ENCODE results near the gene CEP290.
"Not testable (repeated sequence)": the region's sequence is repeated elsewhere in the genome, so short reads cannot be mapped to it uniquely, and the experiment has no call there.

CEP290 gene

GRCh38 chr12:88144546-88145468, 2.9 kb upstream of the CEP290 start:
- no peak for DNase-seq (ENCODE audit: low read depth)
- no peak overlapping the region for H3K4me3 ChIP-seq (ENCODE audit: low read depth, low read length)

DNA sequence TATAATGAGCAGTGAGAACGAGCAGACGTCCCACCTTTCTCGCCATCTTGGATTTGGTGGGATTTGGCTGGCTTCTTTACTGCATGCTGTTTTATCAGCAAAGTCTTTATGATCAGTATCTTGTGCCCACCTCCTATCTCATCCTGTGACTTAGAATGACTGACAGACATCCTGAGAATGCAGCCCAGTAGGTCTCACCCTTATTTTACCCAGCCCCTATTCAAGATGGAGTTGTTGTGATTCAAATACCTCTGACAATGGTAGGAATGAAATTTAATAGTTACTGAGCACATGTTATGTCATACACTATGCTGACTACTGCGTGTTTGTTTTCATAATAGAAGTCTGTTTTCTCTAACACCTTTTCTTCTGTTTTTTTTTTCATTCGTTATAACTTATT, 2.1 kb upstream of the CEP290 start:
- no peak for DNase-seq (ENCODE audit: low read depth)
- no peak overlapping the region for H3K4me3 ChIP-seq (ENCODE audit: low read depth, low read length)

DNA sequence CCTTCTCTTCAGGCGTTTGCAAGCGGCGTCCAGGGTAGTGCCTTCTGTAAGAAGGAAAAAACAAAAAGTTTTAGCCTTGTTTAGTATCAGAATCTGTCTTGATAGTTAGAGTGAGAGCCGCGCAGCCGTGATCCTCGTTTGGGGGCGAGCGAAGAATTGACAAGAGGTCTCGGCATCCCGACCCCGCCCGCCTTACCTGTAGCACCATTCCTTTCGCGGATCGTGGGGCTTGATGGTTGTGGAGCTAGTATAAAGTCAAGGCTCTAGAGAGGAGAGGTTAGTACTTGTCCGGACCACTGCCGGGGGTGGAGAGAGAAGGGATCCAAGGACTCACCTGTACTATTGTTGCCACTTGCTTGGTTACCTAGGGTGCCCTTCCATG, 713 bp upstream of the CEP290 start:
- DNase-seq (ENCODE audit: low read depth), result no peak
- peak overlapping the region; percentile 94 for H3K4me3 ChIP-seq (ENCODE audit: low read depth, low read length)

- H3K4me3 ChIP-seq (ENCODE audit: low read depth, low read length), result peak overlapping the region; percentile 94
- DNase-seq (ENCODE audit: low read depth), result no peak
These were observed 489 bp downstream of the CEP290 start for GRCh38 chr12:88141425-88141773.

- not testable (repeated sequence) for H3K4me3 ChIP-seq (ENCODE audit: low read depth, low read length); DNase-seq (ENCODE audit: low read depth)
These were observed 2.2 kb downstream of the CEP290 start for GRCh38 chr12:88139711-88140110.

DNA sequence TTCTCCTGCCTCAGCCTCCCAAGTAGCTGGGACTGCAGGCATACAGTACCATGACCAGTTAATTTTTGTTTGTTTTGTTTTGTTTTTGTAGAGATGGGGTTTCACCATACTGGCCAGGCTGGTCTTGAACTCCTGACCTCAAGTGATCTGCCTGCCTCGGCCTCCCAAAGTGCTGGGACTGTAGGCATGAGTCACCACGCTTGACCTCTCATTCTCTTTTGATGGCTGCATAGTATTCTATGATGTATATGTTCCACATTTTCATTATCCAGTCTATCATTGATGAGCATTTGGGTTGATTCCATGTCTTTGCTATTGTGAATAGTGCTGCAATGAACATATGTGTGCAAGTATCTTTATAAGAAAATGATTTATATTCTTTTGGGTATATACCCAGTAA, 8.7 kb downstream of the CEP290 start:
- DNase-seq (ENCODE audit: low read depth); H3K4me3 ChIP-seq (ENCODE audit: low read depth, low read length): not testable (repeated sequence)

- no peak for DNase-seq (ENCODE audit: low read depth)
- no peak overlapping the region for H3K4me3 ChIP-seq (ENCODE audit: low read depth, low read length)
These were observed 9.5 kb downstream of the CEP290 start for GRCh38 chr12:88132392-88132791.

DNA sequence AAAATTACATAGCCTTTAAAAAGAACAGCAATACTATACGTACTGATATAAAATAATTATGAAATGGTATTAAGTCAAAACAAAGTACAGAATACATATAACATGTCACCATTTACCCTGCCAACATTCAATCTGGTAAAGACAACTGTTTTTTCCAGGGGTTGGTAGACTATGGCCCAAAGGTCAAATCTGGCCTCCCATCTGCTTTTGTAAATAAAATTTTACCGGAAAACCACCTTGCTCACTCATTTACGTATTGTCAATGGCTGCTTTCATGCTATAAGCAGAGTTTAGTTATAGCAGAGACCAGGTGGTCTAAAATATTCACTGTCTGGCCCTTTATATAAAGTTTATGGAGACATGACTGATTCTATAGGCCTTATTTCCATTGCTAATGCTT, 14.0 kb downstream of the CEP290 start:
- DNase-seq (ENCODE audit: low read depth), result no peak
- H3K4me3 ChIP-seq (ENCODE audit: low read depth, low read length), result no peak overlapping the region

DNA sequence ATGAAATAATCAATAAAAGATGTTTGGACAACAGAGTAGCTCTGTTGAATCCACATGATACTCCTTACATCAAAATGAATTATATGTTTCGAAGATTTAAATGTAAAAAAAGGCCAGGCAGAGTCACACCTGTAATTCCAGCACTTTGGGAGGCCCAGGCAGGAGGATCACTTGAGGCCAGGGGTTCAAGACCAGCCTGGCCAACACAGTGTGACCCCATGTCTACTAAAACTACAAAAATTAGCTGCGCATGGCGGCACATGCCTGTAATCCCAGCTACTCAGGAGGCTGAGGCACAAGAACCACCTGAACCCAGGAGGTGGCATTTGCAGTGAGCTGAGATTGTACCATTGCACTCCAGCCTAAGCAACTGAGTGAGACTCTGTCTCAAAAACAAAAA, 14.8 kb downstream of the CEP290 start:
- no peak overlapping the region for H3K4me3 ChIP-seq (ENCODE audit: low read depth, low read length)
- no peak for DNase-seq (ENCODE audit: low read depth)

- DNase-seq (ENCODE audit: low read depth), result no peak
- no peak overlapping the region for H3K4me3 ChIP-seq (ENCODE audit: low read depth, low read length)
These were observed 19.2 kb downstream of the CEP290 start for GRCh38 chr12:88122666-88123065.

DNA sequence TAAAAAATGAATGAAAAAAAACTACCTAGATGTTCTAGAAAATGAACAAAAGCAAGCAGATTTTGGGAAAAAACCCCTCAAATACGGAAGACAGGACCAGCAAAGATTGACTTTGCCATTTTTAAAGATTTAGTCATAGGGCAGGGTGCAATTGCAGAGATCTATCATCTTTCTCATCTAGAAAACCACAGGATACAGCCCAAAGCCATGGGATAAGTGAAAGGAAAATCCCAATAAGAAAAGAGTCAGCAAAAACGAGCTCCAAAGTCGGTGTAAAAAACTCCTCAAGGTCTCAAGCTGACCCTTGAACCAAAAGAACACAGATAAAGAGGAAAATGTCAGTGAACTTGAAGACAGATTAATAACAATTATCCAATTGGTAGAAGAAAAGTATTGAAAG, 28.0 kb downstream of the CEP290 start:
- H3K4me3 ChIP-seq (ENCODE audit: low read depth, low read length), result no peak overlapping the region
- no peak for DNase-seq (ENCODE audit: low read depth)

GRCh38 chr12:88111074-88111652, 30.7 kb downstream of the CEP290 start:
- DNase-seq (ENCODE audit: low read depth), result no peak
- no peak overlapping the region for H3K4me3 ChIP-seq (ENCODE audit: low read depth, low read length)

- no peak for DNase-seq (ENCODE audit: low read depth)
- H3K4me3 ChIP-seq (ENCODE audit: low read depth, low read length), result no peak overlapping the region
These were observed 33.9 kb downstream of the CEP290 start for GRCh38 chr12:88108021-88108420.

GRCh38 chr12:88093573-88093972, 48.3 kb downstream of the CEP290 start:
- DNase-seq (ENCODE audit: low read depth), result no peak
- no peak overlapping the region for H3K4me3 ChIP-seq (ENCODE audit: low read depth, low read length)

DNA sequence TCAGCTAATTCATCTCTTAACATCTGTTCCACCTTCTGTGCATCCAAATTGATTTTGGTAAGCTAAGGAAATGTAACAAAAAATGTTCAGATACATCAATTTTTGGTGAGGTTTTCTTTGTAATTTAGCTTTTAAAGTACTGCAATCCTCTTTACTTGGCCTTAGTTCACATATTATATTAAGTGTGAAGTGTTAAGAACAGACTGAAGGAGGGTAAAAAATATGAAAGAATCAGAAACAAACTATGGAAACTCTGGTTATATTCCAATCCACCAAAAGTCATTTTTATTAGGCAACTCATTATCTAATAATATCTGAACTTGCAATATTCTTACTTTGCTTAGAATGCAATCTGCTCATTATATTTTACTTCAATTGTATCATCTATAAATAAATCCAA, 49.1 kb downstream of the CEP290 start:
- no peak overlapping the region for H3K4me3 ChIP-seq (ENCODE audit: low read depth, low read length)
- DNase-seq (ENCODE audit: low read depth), result no peak

DNA sequence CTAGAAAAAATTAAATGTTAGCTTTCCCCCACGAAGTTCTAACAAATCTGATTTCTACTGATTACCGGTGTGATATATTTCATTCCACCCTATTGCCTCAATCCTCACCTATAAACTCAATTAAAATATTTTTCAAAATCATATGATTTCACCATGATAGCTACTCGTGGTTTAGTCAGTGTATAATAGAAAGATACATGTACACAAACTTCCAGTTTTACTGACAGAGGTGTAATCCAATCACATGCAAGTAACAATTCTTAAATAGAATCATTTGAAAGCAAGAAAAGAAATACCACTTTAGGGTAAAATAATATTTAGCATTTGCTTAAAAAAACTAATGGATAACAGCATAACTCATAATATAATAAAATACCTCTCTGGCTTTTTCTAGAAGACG, 57.7 kb downstream of the CEP290 start:
- no peak for DNase-seq (ENCODE audit: low read depth)
- no peak overlapping the region for H3K4me3 ChIP-seq (ENCODE audit: low read depth, low read length)

- DNase-seq (ENCODE audit: low read depth), result no peak
- no peak overlapping the region for H3K4me3 ChIP-seq (ENCODE audit: low read depth, low read length)
These were observed 58.3 kb downstream of the CEP290 start for GRCh38 chr12:88083634-88084033.

DNA sequence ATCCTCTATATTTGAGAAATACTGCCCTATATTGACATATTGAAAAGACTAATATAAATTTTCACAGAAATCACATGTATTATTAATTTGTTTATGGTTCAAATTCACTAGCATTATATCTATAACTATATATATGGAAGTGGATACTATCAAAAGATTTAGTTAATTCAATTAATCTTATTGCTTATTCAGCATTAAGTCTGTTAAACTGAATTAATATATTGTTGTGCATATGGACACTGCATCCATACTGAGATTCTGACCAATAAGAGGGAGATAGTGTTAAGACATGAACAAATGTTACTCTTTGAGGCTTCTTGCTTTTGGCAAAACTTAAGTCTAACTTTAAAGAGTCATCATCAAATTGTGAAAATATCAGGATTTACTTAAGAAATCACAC, 60.6 kb downstream of the CEP290 start:
- no peak for DNase-seq (ENCODE audit: low read depth)
- H3K4me3 ChIP-seq (ENCODE audit: low read depth, low read length), result no peak overlapping the region

GRCh38 chr12:88067301-88067700, 74.6 kb downstream of the CEP290 start:
- H3K4me3 ChIP-seq (ENCODE audit: low read depth, low read length), result no peak overlapping the region
- no peak for DNase-seq (ENCODE audit: low read depth)

DNA sequence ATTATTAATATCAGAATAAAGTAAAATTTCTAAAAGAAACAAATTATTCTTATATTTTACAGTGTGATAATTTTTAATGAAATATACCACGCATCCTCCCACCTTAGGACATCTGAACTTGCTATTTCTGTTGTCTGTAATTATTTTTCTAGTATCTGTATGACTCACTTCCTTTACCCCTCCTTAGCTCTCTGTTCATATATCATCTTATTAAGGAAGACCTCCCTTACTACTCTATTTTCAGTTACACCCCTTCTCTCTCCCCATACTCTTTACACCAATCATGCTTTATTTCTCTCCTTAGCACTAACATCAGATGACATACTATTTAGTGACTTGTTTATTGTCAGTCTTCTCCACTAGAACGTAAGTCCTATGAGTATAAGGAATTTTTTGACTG, 78.5 kb downstream of the CEP290 start:
- no peak overlapping the region for H3K4me3 ChIP-seq (ENCODE audit: low read depth, low read length)
- DNase-seq (ENCODE audit: low read depth), result no peak

GRCh38 chr12:88062474-88062873, 79.4 kb downstream of the CEP290 start:
- no peak for DNase-seq (ENCODE audit: low read depth)
- no peak overlapping the region for H3K4me3 ChIP-seq (ENCODE audit: low read depth, low read length)

Measured in skeletal muscle cell (primary cell).